T-helper 17 cell (primary cell): ENCODE results near the gene CEP128. TPM values are rescaled to one million over a fixed set of nuclear protein-coding genes. Genes with fewer than 3 reads are reported as not detected.

Source experiments
- ATAC-seq: fragments of 150-1000 bp; cut with Tn5 transposase; 2 replicates; pipeline ENCODE4 v1.10.0; 2021; ENCODE audit warnings: mild to moderate bottlenecking, moderate library complexity
- DNase-seq, 3 donors: peaks; one replicate each; pipeline versions ENCODE4 v3.0.0 to v3.0.0-alpha.2; 2020 to 2021
- H3K9me3 ChIP-seq: one replicate; pipeline ENCODE4 v1.7.0; 2013; ENCODE audit warnings: low read length, mild to moderate bottlenecking; ENCODE audit not compliant: control insufficient read depth, poor library complexity, severe bottlenecking
- H3K27ac Mint-ChIP-seq: one replicate; pipeline ENCODE4 v1.8.0; 2022; ENCODE audit warnings: mild to moderate bottlenecking, moderate library complexity, mixed read lengths
- H3K27me3 Mint-ChIP-seq: one replicate; pipeline ENCODE4 v1.8.0; 2022; ENCODE audit warnings: mixed read lengths
- H3K36me3 Mint-ChIP-seq: one replicate; pipeline ENCODE4 v1.8.0; 2022; ENCODE audit warnings: low read depth, mixed read lengths
- H3K4me1 Mint-ChIP-seq: one replicate; pipeline ENCODE4 v1.8.0; 2022; ENCODE audit warnings: mild to moderate bottlenecking, mixed read lengths
- H3K4me3 Mint-ChIP-seq: one replicate; pipeline ENCODE4 v1.8.0; 2022; ENCODE audit warnings: mild to moderate bottlenecking, moderate library complexity, mixed read lengths
- total RNA-seq, 4 donors: library from RNA in 2 of 4; stranded (reverse) in 2 of 4; gene quantifications; one replicate each; pipeline ENCODE4 v1.2.3 and lab custom pipeline; 2022 to 2026

CEP128 gene
- total RNA-seq, 2 donors from 2014 or later: 19.6 to 25.1 TPM

GRCh38 chr14:80658155-80658554, 283.4 kb downstream of the CEP128 start:
- no peaks in the 10 kb centered on the region for H3K4me1 Mint-ChIP-seq
- no peaks in the 10 kb centered on the region for H3K9me3 ChIP-seq
- ATAC-seq (no peak), DNase-seq (no peak)
- H3K4me3 Mint-ChIP-seq: no peak overlapping the region
- no peak overlapping the region for H3K27ac Mint-ChIP-seq
- no peaks in the 10 kb centered on the region for H3K27me3 Mint-ChIP-seq
- peaks cover 4% of the 10 kb centered on the region for H3K36me3 Mint-ChIP-seq

- H3K27me3 Mint-ChIP-seq: no peaks in the 10 kb centered on the region
These were observed 287.6 kb downstream of the CEP128 start for GRCh38 chr14:80653956-80654355.

GRCh38 chr14:80645667-80646413, 295.7 kb downstream of the CEP128 start:
- Mint-ChIP-seq H3K27ac (no peak overlapping the region), H3K4me3 (no peak overlapping the region), H3K4me1 (no peaks in the 10 kb centered on the region), H3K36me3 (no peaks in the 10 kb centered on the region), H3K27me3 (no peaks in the 10 kb centered on the region)
- ATAC-seq (no peak), DNase-seq (no peak)
- no peaks in the 10 kb centered on the region for H3K9me3 ChIP-seq

More at GRCh38 chr14:80653956-80654355, 287.6 kb downstream of the CEP128 start:
- H3K9me3 ChIP-seq: no peaks in the 10 kb centered on the region
- peaks cover 6% of the 10 kb centered on the region for H3K36me3 Mint-ChIP-seq
- H3K4me3 Mint-ChIP-seq: no peak overlapping the region
- no peak for ATAC-seq
- H3K4me1 Mint-ChIP-seq: no peaks in the 10 kb centered on the region
- no peak overlapping the region for H3K27ac Mint-ChIP-seq
- no peak for DNase-seq

- Mint-ChIP-seq H3K36me3 (no peaks in the 10 kb centered on the region), H3K4me1 (no peaks in the 10 kb centered on the region), H3K27me3 (no peaks in the 10 kb centered on the region), H3K27ac (no peak overlapping the region), H3K4me3 (no peak overlapping the region)
- no peaks in the 10 kb centered on the region for H3K9me3 ChIP-seq
- no peak for DNase-seq
- ATAC-seq: no peak
These were observed 296.7 kb downstream of the CEP128 start for GRCh38 chr14:80644826-80645225.

GRCh38 chr14:80638620-80639515, 302.7 kb downstream of the CEP128 start:
- Mint-ChIP-seq H3K27ac (no peak overlapping the region), H3K4me3 (no peak overlapping the region), H3K4me1 (no peaks in the 10 kb centered on the region), H3K27me3 (no peaks in the 10 kb centered on the region), H3K36me3 (no peaks in the 10 kb centered on the region)
- ATAC-seq (no peak), DNase-seq (no peak)
- H3K9me3 ChIP-seq: no peaks in the 10 kb centered on the region

DNA sequence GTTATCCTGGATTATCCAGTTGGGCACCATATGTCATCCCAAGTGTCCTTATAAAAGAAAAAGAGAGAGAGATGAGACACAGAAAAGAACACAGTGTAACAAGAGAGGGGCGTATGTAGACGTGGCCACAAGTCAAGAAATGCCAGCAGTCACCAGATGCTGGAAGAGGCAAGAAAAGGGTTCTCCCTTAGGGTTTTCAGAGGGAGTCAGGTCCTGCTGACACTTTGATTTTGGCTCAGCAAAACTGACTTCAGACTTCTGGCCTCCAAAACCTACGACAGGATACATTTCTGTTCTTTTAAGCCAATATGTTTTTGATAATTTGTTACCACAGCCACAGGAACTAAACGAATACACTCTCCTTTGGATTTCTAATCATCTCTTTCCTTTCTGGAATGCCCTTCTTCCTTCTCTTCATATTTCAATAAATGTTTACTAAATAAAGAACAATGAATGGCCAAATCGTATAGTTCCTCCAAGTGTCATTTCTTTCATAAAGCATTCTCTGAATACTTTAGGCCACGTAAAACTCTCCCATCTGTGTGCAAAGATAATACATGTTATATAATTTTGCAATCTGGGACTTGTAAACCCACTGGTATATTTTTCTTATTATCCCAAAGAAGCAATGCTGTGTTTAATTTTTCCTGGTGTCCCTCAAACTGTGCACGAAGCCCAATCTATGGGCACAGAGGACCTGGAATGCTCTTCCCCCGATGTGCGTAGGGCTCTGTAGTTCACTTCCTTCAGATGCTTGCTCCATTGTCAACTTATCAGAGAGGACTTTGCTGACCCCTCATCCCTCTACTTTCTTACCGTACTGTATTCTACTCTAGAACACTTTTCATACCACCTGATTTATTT, 303.6 kb downstream of the CEP128 start:
- DNase-seq (no peak), ATAC-seq (no peak)
- no peak overlapping the region for H3K27ac Mint-ChIP-seq
- H3K4me1 Mint-ChIP-seq: no peaks in the 10 kb centered on the region
- no peaks in the 10 kb centered on the region for H3K9me3 ChIP-seq
- H3K4me3 Mint-ChIP-seq: no peak overlapping the region
- H3K36me3 Mint-ChIP-seq: no peaks in the 10 kb centered on the region
- no peaks in the 10 kb centered on the region for H3K27me3 Mint-ChIP-seq

DNA sequence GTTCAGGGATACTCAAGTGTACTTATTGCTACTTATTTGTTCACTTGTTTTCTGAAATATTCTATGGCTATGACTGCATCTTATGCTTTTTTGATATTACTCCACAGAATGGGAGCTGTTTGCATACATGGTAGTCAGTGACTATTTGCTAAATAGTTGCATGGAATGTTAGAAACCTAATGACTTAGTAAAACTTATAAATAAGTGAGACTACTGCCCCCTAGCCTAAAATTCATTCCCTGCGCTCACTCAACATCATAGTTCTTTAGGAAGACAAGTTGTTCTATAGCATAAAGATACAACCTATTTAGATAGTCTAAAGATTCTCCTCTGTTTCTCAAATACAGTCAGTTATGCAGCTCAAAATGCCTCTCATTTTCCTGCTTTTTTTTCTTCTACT, 305.5 kb downstream of the CEP128 start:
- Mint-ChIP-seq H3K4me1 (no peaks in the 10 kb centered on the region), H3K36me3 (no peaks in the 10 kb centered on the region), H3K27me3 (no peaks in the 10 kb centered on the region), H3K4me3 (no peak overlapping the region), H3K27ac (no peak overlapping the region)
- DNase-seq (no peak), ATAC-seq (no peak)
- H3K9me3 ChIP-seq: no peaks in the 10 kb centered on the region

- DNase-seq (no peak), ATAC-seq (no peak)
- H3K36me3 Mint-ChIP-seq: no peaks in the 10 kb centered on the region
- H3K4me3 Mint-ChIP-seq: no peak overlapping the region
- H3K27me3 Mint-ChIP-seq: no peaks in the 10 kb centered on the region
- no peaks in the 10 kb centered on the region for H3K4me1 Mint-ChIP-seq
- no peak overlapping the region for H3K27ac Mint-ChIP-seq
- no peaks in the 10 kb centered on the region for H3K9me3 ChIP-seq
These were observed 307.3 kb downstream of the CEP128 start for GRCh38 chr14:80634106-80634758.

GRCh38 chr14:80629606-80630005, 311.9 kb downstream of the CEP128 start:
- H3K27me3 Mint-ChIP-seq: no peaks in the 10 kb centered on the region
- H3K4me3 Mint-ChIP-seq: no peak overlapping the region
- DNase-seq (no peak), ATAC-seq (no peak)
- H3K4me1 Mint-ChIP-seq: no peaks in the 10 kb centered on the region
- no peaks in the 10 kb centered on the region for H3K9me3 ChIP-seq
- H3K27ac Mint-ChIP-seq: no peak overlapping the region
- H3K36me3 Mint-ChIP-seq: no peaks in the 10 kb centered on the region

- no peak for DNase-seq
- Mint-ChIP-seq H3K4me1 (no peaks in the 10 kb centered on the region), H3K27ac (no peak overlapping the region), H3K27me3 (no peaks in the 10 kb centered on the region), H3K36me3 (peaks cover 3% of the 10 kb centered on the region), H3K4me3 (no peak overlapping the region)
- no peaks in the 10 kb centered on the region for H3K9me3 ChIP-seq
- no peak for ATAC-seq
These were observed 313.0 kb downstream of the CEP128 start for GRCh38 chr14:80628547-80628946.

GRCh38 chr14:80627745-80628144, 313.8 kb downstream of the CEP128 start:
- H3K27ac Mint-ChIP-seq: no peak overlapping the region
- H3K4me1 Mint-ChIP-seq: no peaks in the 10 kb centered on the region
- no peak for DNase-seq
- H3K27me3 Mint-ChIP-seq: no peaks in the 10 kb centered on the region
- no peak overlapping the region for H3K4me3 Mint-ChIP-seq
- ATAC-seq: no peak
- peaks cover 3% of the 10 kb centered on the region for H3K36me3 Mint-ChIP-seq
- no peaks in the 10 kb centered on the region for H3K9me3 ChIP-seq

GRCh38 chr14:80624581-80624980, 317.0 kb downstream of the CEP128 start:
- no peaks in the 10 kb centered on the region for H3K4me1 Mint-ChIP-seq
- no peak overlapping the region for H3K27ac Mint-ChIP-seq
- no peaks in the 10 kb centered on the region for H3K27me3 Mint-ChIP-seq

More at GRCh38 chr14:80624581-80624980, 317.0 kb downstream of the CEP128 start:
- ATAC-seq (no peak), DNase-seq (no peak)
- H3K4me3 Mint-ChIP-seq: no peak overlapping the region
- no peaks in the 10 kb centered on the region for H3K9me3 ChIP-seq
- peaks cover 3% of the 10 kb centered on the region for H3K36me3 Mint-ChIP-seq
